NT2/D1 (cell line): ENCODE data around the gene DEFB131A.
"Not testable (repeated sequence)": the region's sequence is repeated elsewhere in the genome, so short reads cannot be mapped to it uniquely, and the experiment has no call there.

Experiments used
- DNase-seq: peaks from one replicate; pipeline ENCODE4 v3.0.0-alpha.2; 2011; ENCODE audit warnings: low read depth, low spot score
- H3K27me3 ChIP-seq: 2 replicates; pipeline ENCODE4 v1.6.0; 2011; ENCODE audit warnings: mild to moderate bottlenecking; ENCODE audit not compliant: insufficient read length, insufficient read depth
- H3K36me3 ChIP-seq: 2 replicates; pipeline ENCODE4 v1.6.1; 2011; ENCODE audit warnings: mild to moderate bottlenecking, low read length, mixed read lengths; ENCODE audit not compliant: insufficient read depth, insufficient read length
- H3K4me1 ChIP-seq: 2 replicates; pipeline ENCODE4 v1.5.1; 2011; ENCODE audit not compliant: insufficient read depth, insufficient read length
- H3K4me3 ChIP-seq: 2 replicates; pipeline ENCODE4 v1.5.1; 2011; ENCODE audit warnings: low read depth; ENCODE audit not compliant: insufficient read length
- H3K9ac ChIP-seq: 2 replicates; pipeline ENCODE4 v1.6.0; 2011; ENCODE audit warnings: low read depth; ENCODE audit not compliant: insufficient read length
- H3K9me3 ChIP-seq: 2 replicates; pipeline ENCODE4 v1.5.1; 2011; ENCODE audit warnings: mild to moderate bottlenecking, low read length; ENCODE audit not compliant: insufficient read depth

DEFB131A gene

GRCh38 chr4:9495443-9495842, 51.2 kb downstream of the DEFB131A start:
- H3K4me3 ChIP-seq, H3K4me1 ChIP-seq, H3K36me3 ChIP-seq, H3K9ac ChIP-seq, H3K9me3 ChIP-seq: not testable (repeated sequence)
- peak; percentile 73 for DNase-seq
- H3K27me3 ChIP-seq: peaks cover 25% of the 10 kb centered on the region

- Histone ChIP-seq H3K27me3 (peaks cover 25% of the 10 kb centered on the region), H3K4me3 (peak overlapping the region; percentile 45), H3K9ac (peak overlapping the region; percentile 61)
- H3K9me3 ChIP-seq, DNase-seq, H3K36me3 ChIP-seq, H3K4me1 ChIP-seq: not testable (repeated sequence)
Observed at GRCh38 chr4:9497575-9498467, 53.6 kb downstream of the DEFB131A start.

- not testable (repeated sequence) for DNase-seq, H3K9me3 ChIP-seq, H3K4me1 ChIP-seq, H3K36me3 ChIP-seq
- Histone ChIP-seq H3K9ac (peak overlapping the region; percentile 61), H3K4me3 (peak overlapping the region; percentile 45), H3K27me3 (peaks cover 25% of the 10 kb centered on the region)
Observed at GRCh38 chr4:9498468-9499040, 54.3 kb downstream of the DEFB131A start.

- not testable (repeated sequence) for H3K9me3 ChIP-seq, H3K4me3 ChIP-seq, H3K4me1 ChIP-seq, DNase-seq, H3K9ac ChIP-seq, H3K36me3 ChIP-seq
- peaks cover 17% of the 10 kb centered on the region for H3K27me3 ChIP-seq
Observed at GRCh38 chr4:9499974-9500487, 55.8 kb downstream of the DEFB131A start.
